ENCODE results near the gene SSTR4. TPM values are rescaled to one million over a fixed set of nuclear protein-coding genes. Genes with fewer than 3 reads are reported as not detected.

Gene SSTR4
- total RNA-seq, 4 donors from 2014 or later: not detected

DNA sequence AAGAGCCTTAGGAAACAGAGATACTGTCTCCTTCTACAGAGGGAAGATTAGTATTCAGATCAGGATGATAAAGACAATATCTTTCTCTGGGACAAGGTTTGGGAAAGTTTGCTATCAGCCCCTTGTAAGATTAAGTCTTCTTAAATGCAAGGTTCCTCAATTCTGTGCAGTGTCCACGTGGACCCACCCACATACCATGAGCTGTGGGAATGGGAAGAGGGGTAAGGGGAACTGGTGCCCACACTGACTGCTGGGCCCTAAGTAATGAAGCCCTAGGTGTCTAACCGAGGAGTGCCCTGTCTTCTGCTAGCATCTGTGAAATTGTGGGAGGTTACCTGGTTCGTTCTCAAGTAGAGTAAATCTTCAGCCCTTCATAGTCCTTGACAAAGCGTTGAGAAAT is 5.8 kb upstream of the SSTR4 start:
- DNase-seq: no peak
- Histone ChIP-seq H3K4me3 (no peak overlapping the region), H3K27me3 (no peaks in the 10 kb centered on the region), H3K27ac (no peak overlapping the region), H3K9me3 (no peaks in the 10 kb centered on the region), H3K36me3 (no peaks in the 10 kb centered on the region), H3K4me1 (no peaks in the 10 kb centered on the region)
- TF ChIP-seq, protein P1, sequence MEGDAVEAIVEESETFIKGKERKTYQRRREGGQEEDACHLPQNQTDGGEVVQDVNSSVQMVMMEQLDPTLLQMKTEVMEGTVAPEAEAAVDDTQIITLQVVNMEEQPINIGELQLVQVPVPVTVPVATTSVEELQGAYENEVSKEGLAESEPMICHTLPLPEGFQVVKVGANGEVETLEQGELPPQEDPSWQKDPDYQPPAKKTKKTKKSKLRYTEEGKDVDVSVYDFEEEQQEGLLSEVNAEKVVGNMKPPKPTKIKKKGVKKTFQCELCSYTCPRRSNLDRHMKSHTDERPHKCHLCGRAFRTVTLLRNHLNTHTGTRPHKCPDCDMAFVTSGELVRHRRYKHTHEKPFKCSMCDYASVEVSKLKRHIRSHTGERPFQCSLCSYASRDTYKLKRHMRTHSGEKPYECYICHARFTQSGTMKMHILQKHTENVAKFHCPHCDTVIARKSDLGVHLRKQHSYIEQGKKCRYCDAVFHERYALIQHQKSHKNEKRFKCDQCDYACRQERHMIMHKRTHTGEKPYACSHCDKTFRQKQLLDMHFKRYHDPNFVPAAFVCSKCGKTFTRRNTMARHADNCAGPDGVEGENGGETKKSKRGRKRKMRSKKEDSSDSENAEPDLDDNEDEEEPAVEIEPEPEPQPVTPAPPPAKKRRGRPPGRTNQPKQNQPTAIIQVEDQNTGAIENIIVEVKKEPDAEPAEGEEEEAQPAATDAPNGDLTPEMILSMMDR (IDR thresholded peaks at IDR 0.05): no peak
- TF ChIP-seq POLR2A (IDR thresholded peaks at IDR 0.05): no peak

DNA sequence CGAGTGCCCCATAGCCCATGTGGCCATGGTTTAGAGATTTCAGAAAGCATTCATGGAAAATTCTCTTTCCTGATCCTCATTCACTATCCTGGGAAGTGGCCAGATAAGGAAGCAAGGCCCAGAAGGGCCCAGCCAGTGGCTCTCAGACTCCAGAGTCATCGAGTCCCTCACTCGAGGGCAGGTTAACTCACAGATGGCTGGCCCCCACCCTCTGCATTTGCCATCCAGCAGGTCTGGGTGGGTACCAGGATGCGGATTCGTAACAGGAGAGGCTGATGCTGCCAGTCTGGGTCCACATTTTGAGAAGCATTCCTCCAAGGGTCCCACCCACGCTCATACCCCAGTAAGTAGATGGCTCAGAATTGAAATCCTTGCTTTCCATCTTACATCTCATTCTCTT is 3.8 kb upstream of the SSTR4 start:
- TF ChIP-seq, protein P1 (IDR thresholded peaks at IDR 0.05): no peak
- TF ChIP-seq POLR2A (IDR thresholded peaks at IDR 0.05): no peak
- H3K27ac ChIP-seq: no peak overlapping the region
- no peaks in the 10 kb centered on the region for H3K9me3 ChIP-seq
- H3K27me3 ChIP-seq: no peaks in the 10 kb centered on the region
- H3K36me3 ChIP-seq: no peaks in the 10 kb centered on the region
- H3K4me1 ChIP-seq: no peaks in the 10 kb centered on the region
- no peak overlapping the region for H3K4me3 ChIP-seq
- no peak for DNase-seq

DNA sequence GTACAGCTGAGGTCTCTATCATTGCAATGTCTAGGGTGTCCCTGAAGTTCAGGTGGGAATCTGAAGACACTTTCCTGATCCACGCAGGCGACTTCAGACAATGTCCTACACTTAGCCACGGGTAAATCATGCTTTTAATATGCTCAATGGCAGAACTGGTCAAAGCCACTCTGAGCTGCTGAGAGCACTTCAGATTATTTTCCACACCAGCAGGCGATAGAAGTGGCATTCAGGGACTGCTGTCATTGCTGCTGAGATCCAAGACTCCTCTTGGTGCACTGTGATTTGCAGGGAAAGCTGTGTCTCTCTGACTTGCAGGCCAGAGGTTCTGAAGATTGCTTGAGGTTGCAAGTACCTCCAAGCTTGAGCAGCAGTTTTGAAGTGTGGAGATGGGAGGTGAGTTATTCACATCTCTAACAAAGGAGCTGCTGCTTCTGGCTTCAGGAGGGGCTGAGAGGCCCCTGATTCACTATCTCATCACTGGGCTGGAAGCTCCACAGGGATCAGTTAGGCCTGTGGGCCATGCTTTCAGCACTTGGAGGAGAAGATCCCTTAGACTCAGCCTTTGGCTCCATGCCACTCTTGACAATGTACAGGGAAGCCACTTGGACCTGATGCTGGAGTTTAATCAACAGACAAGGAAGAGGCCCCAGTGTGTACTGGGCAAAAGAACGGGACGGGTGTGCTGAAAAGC is 2.9 kb upstream of the SSTR4 start:
- no peak overlapping the region for H3K27ac ChIP-seq
- H3K4me3 ChIP-seq: no peak overlapping the region
- no peak for DNase-seq
- H3K27me3 ChIP-seq: no peaks in the 10 kb centered on the region
- TF ChIP-seq, protein P1 (IDR thresholded peaks at IDR 0.05): no peak
- no peak for TF ChIP-seq POLR2A (IDR thresholded peaks at IDR 0.05)
- H3K36me3 ChIP-seq: no peaks in the 10 kb centered on the region
- H3K4me1 ChIP-seq: no peaks in the 10 kb centered on the region
- no peaks in the 10 kb centered on the region for H3K9me3 ChIP-seq

DNA sequence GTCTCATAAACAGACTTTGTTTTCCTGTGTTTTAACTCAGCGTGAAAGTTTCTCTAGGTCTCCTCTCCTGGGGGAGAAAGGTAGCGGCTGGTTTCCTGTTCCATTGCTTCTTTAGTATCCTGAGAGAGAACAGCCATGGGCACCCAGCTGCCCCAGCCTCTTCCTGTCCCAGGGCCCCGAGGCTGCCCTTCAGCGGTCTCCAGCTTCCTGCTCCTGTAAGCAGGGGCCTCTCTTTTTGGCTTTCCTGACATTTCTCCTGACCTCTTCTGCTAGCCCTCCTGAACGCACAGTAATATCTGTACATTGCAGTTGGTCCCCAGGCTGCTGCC is 2.4 kb upstream of the SSTR4 start:
- Histone ChIP-seq H3K9me3 (no peaks in the 10 kb centered on the region), H3K27me3 (no peaks in the 10 kb centered on the region), H3K4me3 (no peak overlapping the region), H3K4me1 (no peaks in the 10 kb centered on the region), H3K36me3 (no peaks in the 10 kb centered on the region), H3K27ac (no peak overlapping the region)
- no peak for DNase-seq
- TF ChIP-seq POLR2A (IDR thresholded peaks at IDR 0.05): no peak
- TF ChIP-seq, protein P1 (IDR thresholded peaks at IDR 0.05): no peak

DNA sequence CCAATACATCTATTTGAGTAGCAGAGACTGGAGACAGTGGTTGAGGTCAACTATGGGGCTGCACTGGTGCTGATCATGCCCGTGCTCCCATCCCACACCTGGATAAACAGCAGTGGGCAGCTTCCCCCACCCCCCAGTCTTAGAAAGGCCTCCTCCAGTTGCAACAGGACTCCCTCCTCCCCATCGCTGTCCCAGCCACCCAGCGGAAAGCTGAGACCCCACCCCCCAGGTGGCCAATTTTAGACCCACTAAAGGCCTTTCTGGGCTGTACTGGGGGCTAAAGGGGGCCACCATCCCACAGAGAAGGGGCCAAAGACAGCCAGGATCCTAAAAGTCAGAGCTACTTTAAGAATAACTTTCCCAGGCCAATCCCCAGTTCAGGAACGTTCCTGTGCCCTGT is 1.2 kb upstream of the SSTR4 start:
- DNase-seq: no peak
- no peak overlapping the region for H3K4me3 ChIP-seq
- TF ChIP-seq, protein P1 (IDR thresholded peaks at IDR 0.05): no peak
- no peak for TF ChIP-seq POLR2A (IDR thresholded peaks at IDR 0.05)

DNA sequence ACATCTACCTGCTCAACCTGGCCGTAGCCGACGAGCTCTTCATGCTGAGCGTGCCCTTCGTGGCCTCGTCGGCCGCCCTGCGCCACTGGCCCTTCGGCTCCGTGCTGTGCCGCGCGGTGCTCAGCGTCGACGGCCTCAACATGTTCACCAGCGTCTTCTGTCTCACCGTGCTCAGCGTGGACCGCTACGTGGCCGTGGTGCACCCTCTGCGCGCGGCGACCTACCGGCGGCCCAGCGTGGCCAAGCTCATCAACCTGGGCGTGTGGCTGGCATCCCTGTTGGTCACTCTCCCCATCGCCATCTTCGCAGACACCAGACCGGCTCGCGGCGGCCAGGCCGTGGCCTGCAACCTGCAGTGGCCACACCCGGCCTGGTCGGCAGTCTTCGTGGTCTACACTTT is 619 bp downstream of the SSTR4 start:
- H3K27ac ChIP-seq: no peak overlapping the region
- TF ChIP-seq POLR2A (IDR thresholded peaks at IDR 0.05): no peak
- TF ChIP-seq, protein P1 (IDR thresholded peaks at IDR 0.05): no peak
- no peaks in the 10 kb centered on the region for H3K36me3 ChIP-seq
- no peaks in the 10 kb centered on the region for H3K9me3 ChIP-seq
- H3K4me3 ChIP-seq: no peak overlapping the region
- DNase-seq: no peak
- H3K4me1 ChIP-seq: no peaks in the 10 kb centered on the region
- H3K27me3 ChIP-seq: no peaks in the 10 kb centered on the region

More for the DNA sequence above, 1.2 kb upstream of the SSTR4 start:
- no peak overlapping the region for H3K27ac ChIP-seq
- no peaks in the 10 kb centered on the region for H3K36me3 ChIP-seq
- H3K9me3 ChIP-seq: no peaks in the 10 kb centered on the region
- H3K4me1 ChIP-seq: no peaks in the 10 kb centered on the region
- no peaks in the 10 kb centered on the region for H3K27me3 ChIP-seq

Data from Peyer's patch (tissue), 4 donors.